Measurements from ENCODE around the gene KDM2B.

Gene KDM2B

GRCh38 chr12:121442028-121442948 lies 138.5 kb downstream of the KDM2B start:
- H3K27ac ChIP-seq (ENCODE audit: low read length): no peak overlapping the region
- no peaks in the 10 kb centered on the region for H3K4me1 ChIP-seq (ENCODE audit: insufficient read depth, low read length)
- peaks cover 90% of the 10 kb centered on the region for H3K36me3 ChIP-seq (ENCODE audit: insufficient read depth, low read length)
- ATAC-seq (ENCODE audit: insufficient read depth, low read depth) (no peak), DNase-seq (no peak)
- no peak overlapping the region for H3K4me2 ChIP-seq (ENCODE audit: insufficient read depth, low read length)
- TF ChIP-seq CTCF (IDR thresholded peaks at IDR 0.05; ENCODE audit: borderline replicate concordance, extremely low read depth, low read length, poor library complexity, severe bottlenecking) (no peak), EZH2 (IDR thresholded peaks at IDR 0.05; ENCODE audit: borderline replicate concordance, low read depth, low read length, severe bottlenecking) (no peak)
- peaks cover 14% of the 10 kb centered on the region for H3K79me2 ChIP-seq (ENCODE audit: insufficient read depth, low read length)
- peaks cover 25% of the 10 kb centered on the region for H4K20me1 ChIP-seq (ENCODE audit: insufficient read depth, low read length)
- no peak overlapping the region for H2AFZ ChIP-seq (ENCODE audit: low read depth, low read length)
- no peaks in the 10 kb centered on the region for H3K27me3 ChIP-seq (ENCODE audit: insufficient read depth, low read length, poor library complexity)
- no peak overlapping the region for H3K9ac ChIP-seq (ENCODE audit: low read depth, low read length)
- H3K9me3 ChIP-seq (ENCODE audit: insufficient read depth, low read length, severe bottlenecking): no peaks in the 10 kb centered on the region
- no peak overlapping the region for H3K4me3 ChIP-seq (ENCODE audit: low read depth in 1 of 2, low read length in 2 of 2)

- Histone ChIP-seq H2AFZ (ENCODE audit: low read depth, low read length) (no peak overlapping the region), H3K27me3 (ENCODE audit: insufficient read depth, low read length, poor library complexity) (no peaks in the 10 kb centered on the region), H3K4me2 (ENCODE audit: insufficient read depth, low read length) (no peak overlapping the region), H3K4me1 (ENCODE audit: insufficient read depth, low read length) (no peaks in the 10 kb centered on the region), H3K9ac (ENCODE audit: low read depth, low read length) (no peak overlapping the region), H3K4me3 (ENCODE audit: low read depth in 1 of 2, low read length in 2 of 2) (no peak overlapping the region), H4K20me1 (ENCODE audit: insufficient read depth, low read length) (peaks cover 25% of the 10 kb centered on the region), H3K9me3 (ENCODE audit: insufficient read depth, low read length, severe bottlenecking) (no peaks in the 10 kb centered on the region), H3K27ac (ENCODE audit: low read length) (no peak overlapping the region), H3K36me3 (ENCODE audit: insufficient read depth, low read length) (peaks cover 97% of the 10 kb centered on the region), H3K79me2 (ENCODE audit: insufficient read depth, low read length) (peaks cover 10% of the 10 kb centered on the region)
- TF ChIP-seq EZH2 (IDR thresholded peaks at IDR 0.05; ENCODE audit: borderline replicate concordance, low read depth, low read length, severe bottlenecking) (no peak), CTCF (IDR thresholded peaks at IDR 0.05; ENCODE audit: borderline replicate concordance, extremely low read depth, low read length, poor library complexity, severe bottlenecking) (no peak)
- ATAC-seq (ENCODE audit: insufficient read depth, low read depth): no peak
- no peak for DNase-seq
Measured at GRCh38 chr12:121441555-121441954, 139.3 kb downstream of the KDM2B start.

DNA sequence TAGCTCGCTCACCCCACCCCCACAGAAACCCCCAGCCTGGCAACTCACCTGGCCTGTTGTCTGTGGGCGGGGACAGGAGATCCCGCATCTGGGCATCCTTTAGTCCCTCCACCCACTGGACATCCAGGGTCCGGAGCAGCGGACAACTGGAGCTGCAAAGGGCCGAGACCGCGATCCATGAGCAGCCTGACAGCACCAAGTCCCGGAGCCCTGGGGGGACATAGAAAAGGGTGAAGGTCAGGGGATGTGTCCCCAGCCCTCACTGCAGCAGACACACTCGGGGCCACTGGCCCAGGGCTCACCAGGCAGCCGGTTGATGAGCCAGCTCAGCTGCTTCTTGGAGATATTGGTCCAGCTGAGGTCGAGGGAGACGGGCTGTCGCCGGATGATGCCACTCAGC lies 140.1 kb downstream of the KDM2B start:
- no peak for TF ChIP-seq CTCF (IDR thresholded peaks at IDR 0.05; ENCODE audit: borderline replicate concordance, extremely low read depth, low read length, poor library complexity, severe bottlenecking)
- no peak for TF ChIP-seq EZH2 (IDR thresholded peaks at IDR 0.05; ENCODE audit: borderline replicate concordance, low read depth, low read length, severe bottlenecking)
- H3K4me2 ChIP-seq (ENCODE audit: insufficient read depth, low read length): no peak overlapping the region
- no peak overlapping the region for H3K9ac ChIP-seq (ENCODE audit: low read depth, low read length)
- no peaks in the 10 kb centered on the region for H3K27me3 ChIP-seq (ENCODE audit: insufficient read depth, low read length, poor library complexity)
- no peak overlapping the region for H2AFZ ChIP-seq (ENCODE audit: low read depth, low read length)
- DNase-seq: no peak
- peaks cover 98% of the 10 kb centered on the region for H3K36me3 ChIP-seq (ENCODE audit: insufficient read depth, low read length)
- no peak overlapping the region for H3K27ac ChIP-seq (ENCODE audit: low read length)
- ATAC-seq (ENCODE audit: insufficient read depth, low read depth): no peak
- no peak overlapping the region for H3K4me3 ChIP-seq (ENCODE audit: low read depth in 1 of 2, low read length in 2 of 2)
- H3K4me1 ChIP-seq (ENCODE audit: insufficient read depth, low read length): no peaks in the 10 kb centered on the region
- no peaks in the 10 kb centered on the region for H3K9me3 ChIP-seq (ENCODE audit: insufficient read depth, low read length, severe bottlenecking)
- peaks cover 11% of the 10 kb centered on the region; the same call in 1 of the 2 replicates for H3K79me2 ChIP-seq (ENCODE audit: insufficient read depth, low read length)
- H4K20me1 ChIP-seq (ENCODE audit: insufficient read depth, low read length): peaks cover 25% of the 10 kb centered on the region
